ENCODE measurements around the gene OPN1MW3. TPM values are rescaled to one million over a fixed set of nuclear protein-coding genes. Genes with fewer than 3 reads are reported as not detected.

Gene OPN1MW3
- total and polyA plus RNA-seq, 8 donors, result not detected

DNA sequence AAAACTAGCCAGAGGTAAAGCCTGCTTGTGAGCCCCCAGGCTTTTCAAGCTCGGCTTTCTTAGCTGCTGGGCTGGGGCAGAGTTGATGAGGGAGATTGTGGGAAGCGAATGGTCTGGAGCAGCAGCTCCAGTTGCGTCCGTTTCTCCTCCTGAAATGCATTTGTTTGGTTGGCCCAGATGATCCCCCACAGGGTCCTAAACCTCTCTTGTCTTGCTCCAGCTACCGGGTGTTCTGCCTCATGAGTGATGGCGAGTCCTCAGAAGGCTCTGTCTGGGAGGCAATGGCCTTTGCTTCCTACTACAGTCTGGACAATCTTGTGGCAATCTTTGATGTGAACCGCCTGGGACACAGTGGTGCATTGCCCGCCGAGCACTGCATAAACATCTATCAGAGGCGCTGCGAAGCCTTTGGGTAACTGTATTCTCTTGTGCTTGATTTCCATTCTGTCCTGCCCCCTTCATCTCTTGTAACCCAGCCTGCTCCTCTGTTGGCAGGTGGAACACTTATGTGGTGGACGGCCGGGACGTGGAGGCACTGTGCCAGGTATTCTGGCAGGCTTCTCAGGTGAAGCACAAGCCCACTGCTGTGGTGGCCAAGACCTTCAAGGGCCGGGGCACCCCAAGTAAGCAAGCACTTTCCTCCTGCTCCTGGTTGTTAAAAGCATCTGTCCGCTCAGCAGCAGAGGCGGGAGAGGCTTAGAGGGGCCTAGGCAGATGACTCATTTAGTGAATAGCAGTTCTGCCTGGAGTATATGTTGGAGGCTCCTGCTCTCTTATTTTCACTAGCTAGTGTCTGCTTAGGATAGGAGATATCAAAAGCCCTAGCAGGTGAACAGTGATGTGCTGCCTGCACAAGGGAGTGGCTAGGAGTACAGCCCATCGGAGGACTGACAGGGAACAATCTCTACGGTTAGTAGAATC, 53.5 kb downstream of the OPN1MW3 start:
- TF ChIP-seq, protein P1, sequence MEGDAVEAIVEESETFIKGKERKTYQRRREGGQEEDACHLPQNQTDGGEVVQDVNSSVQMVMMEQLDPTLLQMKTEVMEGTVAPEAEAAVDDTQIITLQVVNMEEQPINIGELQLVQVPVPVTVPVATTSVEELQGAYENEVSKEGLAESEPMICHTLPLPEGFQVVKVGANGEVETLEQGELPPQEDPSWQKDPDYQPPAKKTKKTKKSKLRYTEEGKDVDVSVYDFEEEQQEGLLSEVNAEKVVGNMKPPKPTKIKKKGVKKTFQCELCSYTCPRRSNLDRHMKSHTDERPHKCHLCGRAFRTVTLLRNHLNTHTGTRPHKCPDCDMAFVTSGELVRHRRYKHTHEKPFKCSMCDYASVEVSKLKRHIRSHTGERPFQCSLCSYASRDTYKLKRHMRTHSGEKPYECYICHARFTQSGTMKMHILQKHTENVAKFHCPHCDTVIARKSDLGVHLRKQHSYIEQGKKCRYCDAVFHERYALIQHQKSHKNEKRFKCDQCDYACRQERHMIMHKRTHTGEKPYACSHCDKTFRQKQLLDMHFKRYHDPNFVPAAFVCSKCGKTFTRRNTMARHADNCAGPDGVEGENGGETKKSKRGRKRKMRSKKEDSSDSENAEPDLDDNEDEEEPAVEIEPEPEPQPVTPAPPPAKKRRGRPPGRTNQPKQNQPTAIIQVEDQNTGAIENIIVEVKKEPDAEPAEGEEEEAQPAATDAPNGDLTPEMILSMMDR (IDR thresholded peaks at IDR 0.05), result no peak
- Histone ChIP-seq H3K4me1 (peaks cover 0 to 4% of the 10 kb centered on the region in 2 donors), H3K4me3 (no peak overlapping the region), H3K27me3 (no peaks in the 10 kb centered on the region), H3K9me3 (no peaks in the 10 kb centered on the region), H3K36me3 (no peaks in the 10 kb centered on the region), H3K27ac (no peak overlapping the region)
- ATAC-seq (no peak), DNase-seq (no peak)
- intact Hi-C loops (cut with DNase I), result no loop called here

DNA sequence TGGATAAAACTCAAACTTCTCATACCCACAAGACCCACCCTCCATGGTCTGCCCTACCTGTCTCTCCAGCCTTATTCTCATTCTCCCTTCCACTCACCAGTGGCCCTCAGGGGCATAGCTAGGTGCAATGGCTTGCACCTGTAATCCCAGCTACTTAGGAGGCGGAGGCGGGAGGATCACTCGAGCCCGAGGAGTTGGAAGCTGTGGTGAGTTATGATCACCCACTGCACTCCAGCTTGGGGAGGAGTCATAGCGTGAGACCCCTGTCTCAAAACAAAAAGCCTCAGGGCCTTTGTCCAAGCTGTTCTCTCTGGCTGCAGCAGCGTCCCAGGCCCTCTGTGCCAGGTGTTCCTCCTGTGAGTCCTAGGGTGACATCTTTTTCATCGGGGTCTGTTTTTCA, 54.7 kb downstream of the OPN1MW3 start:
- TF ChIP-seq, protein P1 (IDR thresholded peaks at IDR 0.05), result no peak
- H3K36me3 ChIP-seq, result no peaks in the 10 kb centered on the region
- H3K27ac ChIP-seq, result no peak overlapping the region
- H3K27me3 ChIP-seq, result no peaks in the 10 kb centered on the region
- no peak for ATAC-seq
- intact Hi-C loops (cut with DNase I), result no loop called here
- no peak overlapping the region for H3K4me3 ChIP-seq
- DNase-seq, result no peak
- no peaks in the 10 kb centered on the region for H3K9me3 ChIP-seq
- H3K4me1 ChIP-seq, result peaks cover 0 to 4% of the 10 kb centered on the region in 2 donors

DNA sequence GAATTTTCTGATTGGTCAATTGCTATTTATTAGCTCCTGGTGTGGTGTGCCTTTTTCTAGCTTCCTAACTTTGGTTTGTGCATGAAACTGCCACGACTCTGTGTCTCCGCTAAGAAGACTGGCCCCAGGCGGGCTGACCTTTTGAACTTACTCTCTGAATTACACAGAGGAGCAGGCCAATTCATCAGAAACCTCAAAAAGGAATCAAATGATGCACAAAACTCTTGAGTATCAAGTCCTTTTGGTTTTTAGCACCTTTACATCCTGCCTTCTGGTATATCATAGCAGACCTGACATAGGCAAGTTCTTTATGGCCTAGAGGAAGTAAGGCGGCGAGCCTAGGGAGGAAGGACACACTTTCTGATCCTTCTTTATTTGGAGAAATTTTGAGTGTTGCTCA, 55.8 kb downstream of the OPN1MW3 start:
- H3K27me3 ChIP-seq, result no peaks in the 10 kb centered on the region
- intact Hi-C loops (cut with DNase I), result no loop called here
- no peak overlapping the region for H3K4me3 ChIP-seq
- no peaks in the 10 kb centered on the region for H3K9me3 ChIP-seq
- DNase-seq (no peak), ATAC-seq (no peak)
- peaks cover 0 to 4% of the 10 kb centered on the region in 2 donors for H3K4me1 ChIP-seq
- TF ChIP-seq, protein P1 (IDR thresholded peaks at IDR 0.05), result no peak
- H3K27ac ChIP-seq, result no peak overlapping the region
- H3K36me3 ChIP-seq, result no peaks in the 10 kb centered on the region

DNA sequence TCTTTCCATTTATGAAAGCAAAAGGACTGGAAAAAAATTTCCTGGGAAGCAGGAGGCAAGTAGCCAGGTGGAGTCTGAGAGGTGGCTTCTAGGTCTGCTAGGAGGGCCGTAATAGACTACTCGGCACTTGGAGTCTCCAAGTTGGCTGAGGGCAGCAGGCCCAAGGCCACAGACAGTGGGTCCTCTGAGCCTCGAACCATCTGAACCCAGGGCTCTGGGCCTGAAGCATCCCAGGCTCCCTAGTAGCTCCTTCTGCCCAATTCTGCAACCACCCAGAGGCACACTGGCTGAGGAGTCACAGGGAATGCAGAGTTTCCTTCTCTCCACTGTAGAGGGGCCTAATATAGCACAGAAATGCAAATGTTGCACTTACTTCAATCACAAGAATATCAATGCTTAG, 58.0 kb downstream of the OPN1MW3 start:
- no peak overlapping the region for H3K4me3 ChIP-seq
- H3K36me3 ChIP-seq, result no peaks in the 10 kb centered on the region
- H3K4me1 ChIP-seq, result no peaks in the 10 kb centered on the region
- no peak overlapping the region for H3K27ac ChIP-seq
- no peaks in the 10 kb centered on the region for H3K27me3 ChIP-seq
- intact Hi-C loops (cut with DNase I), result no loop called here
- TF ChIP-seq, protein P1 (IDR thresholded peaks at IDR 0.05), result no peak
- DNase-seq (no peak), ATAC-seq (no peak)
- H3K9me3 ChIP-seq, result no peaks in the 10 kb centered on the region

DNA sequence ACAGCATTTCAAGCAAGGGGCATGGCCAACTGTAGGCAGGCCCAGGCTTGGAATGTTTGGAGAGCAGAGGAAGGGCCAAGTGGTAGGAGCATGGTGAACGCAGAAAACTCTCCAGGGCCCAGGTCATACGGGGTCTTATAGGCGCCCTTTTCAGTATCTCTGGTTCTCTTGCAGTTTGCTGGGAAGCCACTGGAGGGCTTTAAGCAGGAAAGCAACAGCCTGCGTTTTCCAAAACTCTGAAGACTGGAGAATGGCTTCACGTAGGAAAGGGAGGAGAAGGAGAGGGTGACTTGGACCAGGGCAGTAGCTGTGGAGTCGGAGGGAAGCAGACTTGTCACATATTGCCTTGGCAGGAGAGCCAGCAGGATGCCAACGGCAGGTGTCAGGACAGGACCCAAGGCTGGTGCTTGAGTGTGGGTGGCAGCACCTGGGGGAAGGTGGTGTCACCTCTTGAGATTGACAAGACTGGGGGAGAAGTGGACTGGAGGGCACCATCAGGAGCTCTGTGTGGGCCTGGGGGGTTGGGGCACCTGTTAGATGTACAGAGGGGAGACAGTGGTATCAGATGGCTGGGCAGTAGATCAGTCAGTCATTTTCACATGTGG, 60.1 kb downstream of the OPN1MW3 start:
- TF ChIP-seq, protein P1 (IDR thresholded peaks at IDR 0.05), result peak; percentile 31 to 35
- Histone ChIP-seq H3K27ac (no peak overlapping the region), H3K27me3 (no peaks in the 10 kb centered on the region), H3K4me3 (no peak overlapping the region), H3K9me3 (no peaks in the 10 kb centered on the region), H3K4me1 (no peaks in the 10 kb centered on the region), H3K36me3 (no peaks in the 10 kb centered on the region)
- ATAC-seq (peak; percentile 53), DNase-seq (peak in 1 of 4 donors; percentile 26)
- intact Hi-C loops (cut with DNase I), result no loop called here

All from left lung (tissue), 10 donors.